ENCODE measurements around the gene CEMIP2. TPM values are rescaled to one million over a fixed set of nuclear protein-coding genes. Genes with fewer than 3 reads are reported as not detected.

The CEMIP2 gene
- total and polyA plus RNA-seq, 2 of the 13 experiments (the other 11 are each of a cell fraction or from before 2014, with no cell fraction given): 94.3 to 128 TPM

DNA sequence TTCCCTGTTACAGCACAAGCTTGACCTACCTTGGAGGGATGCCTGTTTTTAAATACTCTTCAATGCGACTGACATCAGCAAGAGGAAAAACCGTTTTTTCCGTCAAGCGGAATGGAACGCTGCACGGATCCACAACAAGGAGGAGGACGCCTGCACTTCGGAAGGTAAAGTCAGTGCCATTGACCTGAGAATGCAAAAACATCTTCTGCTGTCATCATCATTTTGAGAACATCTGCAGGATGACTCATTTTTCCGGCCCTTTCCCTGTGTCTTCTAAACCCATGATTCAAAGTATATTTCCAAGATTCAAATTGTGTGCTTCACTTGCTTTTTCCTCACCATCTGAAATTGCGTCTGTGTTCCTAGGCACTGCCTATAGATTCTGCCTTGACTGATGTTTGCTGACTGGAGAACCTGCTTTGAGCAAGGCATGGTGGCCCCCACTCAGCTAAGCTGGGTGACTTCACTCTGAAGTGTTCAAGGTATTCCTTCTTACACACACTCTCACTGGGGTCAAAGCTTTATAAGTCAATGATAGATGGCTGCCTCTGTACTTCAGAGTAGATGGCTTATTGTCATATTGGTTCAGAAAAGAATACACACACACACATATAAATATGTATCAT lies 78.1 kb downstream of the CEMIP2 start:
- DNase-seq (ENCODE audit: low spot score): no peak
- no peaks in the 10 kb centered on the region for H3K27me3 ChIP-seq (ENCODE audit: control insufficient read depth in 1 of 2, insufficient read depth in 2 of 2, low read length in 2 of 2)
- BruUV-seq (replicated peaks): no TSS peak
- no peak overlapping the region for H3K27ac ChIP-seq (ENCODE audit: extremely low read length, insufficient read depth, low read length)
- no peaks in the 10 kb centered on the region for H3K79me2 ChIP-seq (ENCODE audit: insufficient read depth, low read length)
- no peaks in the 10 kb centered on the region; the same call in 1 of the 2 replicates for H4K20me1 ChIP-seq (ENCODE audit: insufficient read depth, low read length)
- H3K4me2 ChIP-seq (ENCODE audit: low read depth, low read length): no peak overlapping the region
- H3K9ac ChIP-seq (ENCODE audit: insufficient read depth, low read depth, low read length): no peak overlapping the region
- CTCF ChIA-PET (ENCODE audit: low intra/inter-chr PET ratio, low total read pairs): no interaction called here
- intact Hi-C loops (cut with micrococcal nuclease; ENCODE audit: unreplicated experiment) (no loop called here), in situ Hi-C loops (cut with HindIII; ENCODE audit: extremely low pct_ligation_motif_present, low pct_unique_long_range_greater_than_20kb) (no loop called here)
- peaks cover 3% of the 10 kb centered on the region; the same call in 1 of the 2 replicates for H3K4me1 ChIP-seq (ENCODE audit: insufficient read depth, low read length)
- ATAC-seq: no peak
- no peak overlapping the region for H3K4me3 ChIP-seq (replicated peaks in 1 of 3; ENCODE audit: insufficient read depth in 1 of 3, low read depth in 2 of 3, low read length in 3 of 3)
- POLR2A ChIA-PET: interaction anchor here (0.7 kb wide), 1 partner anchor 12 kb away, joined by 4 read pairs; no protein-coding TSS in a partner anchor
- no peak overlapping the region for H2AFZ ChIP-seq (ENCODE audit: low read length)
- 98% methylated on average over 10 of the region's 10 CpGs for WGBS (ENCODE audit: low lambda C conversion rate)
- H3K36me3 ChIP-seq (replicated peaks in 1 of 2; ENCODE audit: control insufficient read depth in 1 of 2, insufficient read depth in 2 of 2, low read length in 2 of 2): peaks cover 17 to 53% of the 10 kb centered on the region in 2 experiments
- FAIRE-seq: no peak
- no peaks in the 10 kb centered on the region for H3K9me3 ChIP-seq (ENCODE audit: low read length)
- TF ChIP-seq ZNF20 (CRISPR knock-in tag; IDR thresholded peaks at IDR 0.05) (no peak), RBM22 (optimal IDR thresholded peaks at IDR 0.05; ENCODE audit: low read length) (peak; percentile 81)

DNA sequence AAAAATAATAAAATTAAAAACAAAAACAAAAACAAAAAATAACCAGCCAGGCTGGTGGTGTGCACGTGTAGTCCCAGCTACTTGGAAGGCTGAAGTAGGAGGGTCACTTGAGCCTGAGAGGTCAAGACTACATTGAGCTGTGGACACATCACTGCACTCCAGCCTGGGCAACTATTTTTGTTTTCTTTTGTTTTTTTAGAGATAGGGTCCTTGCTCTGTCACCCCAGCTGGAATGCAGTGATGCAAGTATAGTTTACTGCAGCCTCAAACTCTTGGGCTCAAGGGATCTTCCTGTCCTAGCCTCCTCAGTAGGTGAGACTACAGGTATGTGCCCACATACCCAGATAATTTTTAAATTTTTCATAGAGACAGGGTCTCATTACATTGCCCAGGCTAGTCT lies 80.6 kb downstream of the CEMIP2 start:
- no peaks in the 10 kb centered on the region for H3K9me3 ChIP-seq (ENCODE audit: low read length)
- no peak overlapping the region for H3K27ac ChIP-seq (ENCODE audit: extremely low read length, insufficient read depth, low read length)
- H3K4me2 ChIP-seq (ENCODE audit: low read depth, low read length): no peak overlapping the region
- H4K20me1 ChIP-seq (ENCODE audit: insufficient read depth, low read length): no peaks in the 10 kb centered on the region; the same call in 1 of the 2 replicates
- H2AFZ ChIP-seq (ENCODE audit: low read length): no peak overlapping the region
- DNase-seq (ENCODE audit: low spot score): no peak
- H3K79me2 ChIP-seq (ENCODE audit: insufficient read depth, low read length): no peaks in the 10 kb centered on the region
- BruUV-seq (replicated peaks): no TSS peak
- in situ Hi-C loops (cut with HindIII; ENCODE audit: extremely low pct_ligation_motif_present, low pct_unique_long_range_greater_than_20kb): no loop called here
- peaks cover 10% of the 10 kb centered on the region for H3K4me1 ChIP-seq (ENCODE audit: insufficient read depth, low read length)
- no peak overlapping the region for H3K9ac ChIP-seq (ENCODE audit: insufficient read depth, low read depth, low read length)
- peaks cover 19 to 58% of the 10 kb centered on the region in 2 experiments for H3K36me3 ChIP-seq (replicated peaks in 1 of 2; ENCODE audit: control insufficient read depth in 1 of 2, insufficient read depth in 2 of 2, low read length in 2 of 2)
- WGBS (ENCODE audit: low lambda C conversion rate): 97% methylated on average over 1 of the region's 1 CpG
- ChIA-PET POLR2A (no interaction called here), CTCF (ENCODE audit: low intra/inter-chr PET ratio, low total read pairs) (no interaction called here)
- no peaks in the 10 kb centered on the region for H3K27me3 ChIP-seq (ENCODE audit: control insufficient read depth in 1 of 2, insufficient read depth in 2 of 2, low read length in 2 of 2)
- no peak for FAIRE-seq
- no peak overlapping the region for H3K4me3 ChIP-seq (replicated peaks in 1 of 3; ENCODE audit: insufficient read depth in 1 of 3, low read depth in 2 of 3, low read length in 3 of 3)
- no peak for TF ChIP-seq ZNF749 (CRISPR knock-in tag; IDR thresholded peaks at IDR 0.05; ENCODE audit: borderline replicate concordance)
- TF ChIP-seq ZNF501 (CRISPR knock-in tag; IDR thresholded peaks at IDR 0.05): no peak
- no peak for TF ChIP-seq ZNF256 (CRISPR knock-in tag; conservative IDR thresholded peaks at IDR 0.05)
- TF ChIP-seq MAFG (CRISPR knock-in tag; IDR thresholded peaks at IDR 0.05): no peak
- ATAC-seq: no peak
- intact Hi-C loops (cut with micrococcal nuclease; ENCODE audit: unreplicated experiment): no loop called here
